Subcutaneous adipose tissue (tissue), 4 donors: ENCODE results near the gene CCR7. TPM values are rescaled to one million over a fixed set of nuclear protein-coding genes. Genes with fewer than 3 reads are reported as not detected.

Experiments
- CTCF ChIP-seq: fragments of 450-650 bp; IDR thresholded peaks from one replicate; pipeline ENCODE4 v1.5.1; 2016; ENCODE audit warnings: low read depth, mild to moderate bottlenecking, control low read depth, antibody characterized with exemption, moderate library complexity
- total RNA-seq, 4 donors: library from RNA; depleted of rRNA; stranded (reverse); fragments of >200 nt; gene quantifications; one replicate each; pipeline ENCODE4 v1.1.0, GENCODE V29; 2016

Gene CCR7
- total RNA-seq, 4 donors from 2014 or later = 0.22 to 1.9 (median 0.65) TPM; not detected in 1

GRCh38 chr17:40574292-40574691 is 9.0 kb upstream of the CCR7 start:
- TF ChIP-seq CTCF = no peak

GRCh38 chr17:40568074-40568836 is 3.0 kb upstream of the CCR7 start:
- TF ChIP-seq CTCF = no peak

GRCh38 chr17:40567377-40567776 is 2.1 kb upstream of the CCR7 start:
- no peak for TF ChIP-seq CTCF

- no peak for TF ChIP-seq CTCF
Measured at GRCh38 chr17:40565769-40566409, 617 bp upstream of the CCR7 start.

GRCh38 chr17:40564195-40564882 is 933 bp downstream of the CCR7 start:
- no peak for TF ChIP-seq CTCF

GRCh38 chr17:40563220-40564052 is 1.8 kb downstream of the CCR7 start:
- TF ChIP-seq CTCF = no peak
